Activated T-cell treated with anti-CD3 and anti-CD28 coated beads, Interleukin-2, amount 50 U/mL, for 24 hours (primary cell): ENCODE results near the gene CCDC89.

Experiments
- DNase-seq: peaks from one replicate; pipeline ENCODE4 v3.0.0-alpha.2; 2020
- H3K27ac Mint-ChIP-seq: 2 replicates; pipeline ENCODE4 v1.8.0; 2020; ENCODE audit warnings: mild to moderate bottlenecking, mixed read lengths
- H3K27me3 Mint-ChIP-seq: 2 replicates; pipeline ENCODE4 v1.8.0; 2020; ENCODE audit warnings: mixed read lengths
- H3K36me3 Mint-ChIP-seq: 2 replicates; pipeline ENCODE4 v1.8.0; 2020; ENCODE audit warnings: low read depth, mixed read lengths
- H3K4me1 Mint-ChIP-seq: 2 replicates; pipeline ENCODE4 v1.8.0; 2020; ENCODE audit warnings: low read depth, mixed read lengths
- H3K4me3 Mint-ChIP-seq: 2 replicates; pipeline ENCODE4 v1.8.0; 2020; ENCODE audit warnings: mild to moderate bottlenecking, moderate library complexity, mixed read lengths
- H3K9me3 Mint-ChIP-seq: 2 replicates; pipeline ENCODE4 v1.8.0; 2020; ENCODE audit warnings: mixed read lengths

CCDC89 gene

DNA sequence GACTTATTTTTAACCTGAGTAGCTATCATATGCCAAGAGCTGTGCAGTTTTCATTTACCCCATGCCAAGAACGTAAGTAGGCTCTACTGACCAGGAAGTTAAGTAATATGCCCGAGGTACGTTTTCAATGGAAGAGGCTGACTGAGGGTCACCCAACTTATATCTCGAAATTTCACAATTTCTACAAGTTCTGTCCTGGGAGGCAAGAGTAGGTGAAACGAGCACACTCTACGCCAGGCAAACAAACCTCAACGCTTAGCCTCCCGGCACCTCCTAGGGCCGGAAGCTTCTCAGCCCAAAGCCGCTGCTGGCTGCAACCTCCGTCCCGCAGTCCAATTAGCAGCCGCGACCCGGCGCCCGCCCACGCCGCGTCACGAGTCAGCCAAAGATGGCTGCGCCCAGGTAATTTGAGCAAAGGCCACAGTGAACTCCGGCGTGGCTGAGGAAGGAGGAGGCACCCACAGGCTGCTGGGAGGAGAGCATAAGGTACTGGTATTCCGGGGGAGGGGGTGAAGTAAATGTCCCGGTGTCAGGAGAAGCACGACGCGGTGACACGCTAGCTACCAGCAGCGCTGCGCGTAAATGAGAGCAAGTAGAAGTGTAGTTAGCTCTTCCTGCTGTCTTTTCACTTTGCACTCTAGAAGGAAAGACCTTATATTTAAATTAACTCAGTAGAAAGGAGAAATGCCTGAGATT is 38.2 kb downstream of the CCDC89 start, which contains the start of gene TMEM126A:
TSS of gene TMEM126A (plus strand) at position 364 of the 696 bp plus-strand sequence. CDS start 2,289 bp downstream, outside the sequence.
- Mint-ChIP-seq H3K4me3 (peak within 1 kb of the TSS; percentile 89), H3K27ac (peak within 1 kb of the TSS; percentile 93), H3K4me1 (peaks cover 31% of the 10 kb centered on the region), H3K27me3 (peaks cover 13% of the 10 kb centered on the region), H3K36me3 (peaks cover 36% of the 10 kb centered on the region), H3K9me3 (no peaks in the 10 kb centered on the region)
- peak; percentile 92 for DNase-seq

DNA sequence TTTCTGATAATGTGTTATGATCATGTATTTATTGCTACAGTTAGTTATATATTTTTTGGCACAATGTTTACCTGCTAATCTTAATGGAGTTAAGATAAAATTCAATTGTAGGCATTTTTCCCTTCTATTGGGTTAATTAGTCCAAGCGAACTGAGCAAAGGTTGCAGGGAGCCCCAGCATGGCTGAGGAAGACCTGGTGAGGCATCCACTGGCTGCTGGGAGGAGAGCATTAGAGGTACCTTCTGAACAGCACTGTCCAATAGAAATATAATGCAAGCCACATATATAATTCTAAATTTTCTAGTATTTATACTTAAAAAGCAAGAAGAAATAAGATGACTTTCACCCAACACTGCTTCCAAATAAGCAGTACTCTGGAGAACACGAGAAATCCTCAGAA is 38.9 kb downstream of the CCDC89 start:
- H3K9me3 Mint-ChIP-seq: no peaks in the 10 kb centered on the region
- H3K27ac Mint-ChIP-seq: peak overlapping the region; percentile 93
- peak overlapping the region; percentile 89 for H3K4me3 Mint-ChIP-seq
- peaks cover 28% of the 10 kb centered on the region for H3K4me1 Mint-ChIP-seq
- peaks cover 18% of the 10 kb centered on the region for H3K27me3 Mint-ChIP-seq
- H3K36me3 Mint-ChIP-seq: peaks cover 31% of the 10 kb centered on the region
- no peak for DNase-seq

DNA sequence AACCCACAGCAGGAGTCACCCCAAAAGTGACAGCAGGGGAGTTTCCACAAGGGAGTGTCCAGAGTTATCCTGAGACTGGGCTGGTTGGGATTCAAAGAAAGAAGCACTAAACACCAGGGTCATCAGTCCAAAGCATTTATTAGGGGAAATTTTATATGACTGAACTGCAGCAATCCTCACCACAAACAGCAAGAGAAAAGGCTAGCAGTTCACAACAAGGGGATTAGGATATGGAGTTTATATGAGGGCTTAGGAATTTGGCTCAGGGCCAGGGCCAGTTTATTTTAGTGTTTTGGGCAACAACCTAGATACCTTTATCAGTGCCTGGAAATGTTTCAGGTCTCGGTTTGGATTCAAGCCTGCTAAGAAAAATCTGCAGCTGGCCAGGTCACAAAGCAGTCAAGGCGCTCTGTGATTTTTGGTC is 42.8 kb downstream of the CCDC89 start:
- H3K27me3 Mint-ChIP-seq: peaks cover 18% of the 10 kb centered on the region
- DNase-seq: no peak
- H3K4me3 Mint-ChIP-seq: no peak overlapping the region
- peaks cover 5% of the 10 kb centered on the region for H3K4me1 Mint-ChIP-seq
- H3K27ac Mint-ChIP-seq: no peak overlapping the region
- no peaks in the 10 kb centered on the region for H3K9me3 Mint-ChIP-seq
- peaks cover 18% of the 10 kb centered on the region for H3K36me3 Mint-ChIP-seq

DNA sequence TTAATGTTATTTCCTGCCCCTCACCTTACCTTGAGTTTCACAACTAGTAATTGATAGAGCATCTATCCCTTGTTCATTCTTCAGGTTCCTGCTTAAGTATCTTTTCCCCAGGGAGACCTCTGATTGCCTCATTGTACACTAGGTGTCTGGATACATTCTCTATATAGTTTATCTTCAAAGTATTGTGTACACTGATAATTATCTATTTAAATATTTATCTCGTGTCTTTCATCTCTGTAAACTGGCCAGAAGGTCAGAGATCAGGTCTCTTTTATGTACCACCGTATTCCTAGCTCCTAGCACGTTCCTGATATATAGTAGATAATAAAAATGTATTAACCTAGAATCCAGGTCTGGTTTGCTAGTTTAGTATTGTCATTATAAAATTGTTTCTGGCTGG is 51.2 kb downstream of the CCDC89 start:
- Mint-ChIP-seq H3K27ac (no peak overlapping the region), H3K9me3 (no peaks in the 10 kb centered on the region), H3K4me3 (no peak overlapping the region), H3K36me3 (peaks cover 82% of the 10 kb centered on the region), H3K27me3 (no peaks in the 10 kb centered on the region), H3K4me1 (peaks cover 17% of the 10 kb centered on the region)
- DNase-seq: no peak
